GM19023 (cell line): ENCODE data around the gene NGF.

Experiments
- ATAC-seq: cut with Tn5 transposase; IDR thresholded peaks from one replicate; pipeline ENCODE4 v1.9.1; 2021; ENCODE audit warnings: mild to moderate bottlenecking, moderate library complexity; ENCODE audit not compliant: unreplicated experiment

Gene NGF

GRCh38 chr1:115283681-115284146, 54.3 kb downstream of the NGF start:
- no peak for ATAC-seq

- ATAC-seq, result no peak
These were observed 54.8 kb downstream of the NGF start for GRCh38 chr1:115283249-115283648.

GRCh38 chr1:115282807-115283208, 55.2 kb downstream of the NGF start:
- no peak for ATAC-seq

GRCh38 chr1:115281143-115281542, 56.9 kb downstream of the NGF start:
- ATAC-seq, result no peak

- ATAC-seq, result no peak
These were observed 58.0 kb downstream of the NGF start for GRCh38 chr1:115280064-115280463.

GRCh38 chr1:115278211-115278610, 59.8 kb downstream of the NGF start:
- no peak for ATAC-seq

- ATAC-seq, result no peak
These were observed 60.8 kb downstream of the NGF start for GRCh38 chr1:115277276-115277675.

- ATAC-seq, result no peak
These were observed 62.8 kb downstream of the NGF start for GRCh38 chr1:115275216-115275615.

GRCh38 chr1:115274467-115274866, 63.6 kb downstream of the NGF start:
- no peak for ATAC-seq

- no peak for ATAC-seq
These were observed 71.2 kb downstream of the NGF start for GRCh38 chr1:115266729-115267421.

- no peak for ATAC-seq
These were observed 73.0 kb downstream of the NGF start for GRCh38 chr1:115265099-115265498.

- ATAC-seq, result no peak
These were observed 75.2 kb downstream of the NGF start for GRCh38 chr1:115262886-115263285.

GRCh38 chr1:115261496-115261895, 76.6 kb downstream of the NGF start:
- no peak for ATAC-seq

- no peak for ATAC-seq
These were observed 79.7 kb downstream of the NGF start for GRCh38 chr1:115258302-115258866.

- no peak for ATAC-seq
These were observed 80.5 kb downstream of the NGF start for GRCh38 chr1:115257591-115257990.

- ATAC-seq, result no peak
These were observed 82.9 kb downstream of the NGF start for GRCh38 chr1:115255154-115255553.

GRCh38 chr1:115252585-115252984, 85.5 kb downstream of the NGF start:
- no peak for ATAC-seq

GRCh38 chr1:115251856-115252255, 86.2 kb downstream of the NGF start:
- no peak for ATAC-seq

- ATAC-seq, result no peak
These were observed 86.7 kb downstream of the NGF start for GRCh38 chr1:115251340-115251748.

- no peak for ATAC-seq
These were observed 91.5 kb downstream of the NGF start for GRCh38 chr1:115246526-115246925.

- no peak for ATAC-seq
These were observed 92.8 kb downstream of the NGF start for GRCh38 chr1:115245227-115245626.

- no peak for ATAC-seq
These were observed 95.5 kb downstream of the NGF start for GRCh38 chr1:115242543-115242942.

GRCh38 chr1:115241309-115241708, 96.7 kb downstream of the NGF start:
- no peak for ATAC-seq
